Measurements from ENCODE around the gene KRTAP10-2.
"Not testable (repeated sequence)": the region's sequence is repeated elsewhere in the genome, so short reads cannot be mapped to it uniquely, and the experiment has no call there.

KRTAP10-2 gene, protein sequence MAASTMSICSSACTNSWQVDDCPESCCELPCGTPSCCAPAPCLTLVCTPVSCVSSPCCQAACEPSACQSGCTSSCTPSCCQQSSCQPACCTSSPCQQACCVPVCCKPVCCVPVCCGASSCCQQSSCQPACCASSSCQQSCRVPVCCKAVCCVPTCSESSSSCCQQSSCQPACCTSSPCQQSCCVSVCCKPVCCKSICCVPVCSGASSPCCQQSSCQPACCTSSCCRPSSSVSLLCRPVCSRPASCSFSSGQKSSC

DNA sequence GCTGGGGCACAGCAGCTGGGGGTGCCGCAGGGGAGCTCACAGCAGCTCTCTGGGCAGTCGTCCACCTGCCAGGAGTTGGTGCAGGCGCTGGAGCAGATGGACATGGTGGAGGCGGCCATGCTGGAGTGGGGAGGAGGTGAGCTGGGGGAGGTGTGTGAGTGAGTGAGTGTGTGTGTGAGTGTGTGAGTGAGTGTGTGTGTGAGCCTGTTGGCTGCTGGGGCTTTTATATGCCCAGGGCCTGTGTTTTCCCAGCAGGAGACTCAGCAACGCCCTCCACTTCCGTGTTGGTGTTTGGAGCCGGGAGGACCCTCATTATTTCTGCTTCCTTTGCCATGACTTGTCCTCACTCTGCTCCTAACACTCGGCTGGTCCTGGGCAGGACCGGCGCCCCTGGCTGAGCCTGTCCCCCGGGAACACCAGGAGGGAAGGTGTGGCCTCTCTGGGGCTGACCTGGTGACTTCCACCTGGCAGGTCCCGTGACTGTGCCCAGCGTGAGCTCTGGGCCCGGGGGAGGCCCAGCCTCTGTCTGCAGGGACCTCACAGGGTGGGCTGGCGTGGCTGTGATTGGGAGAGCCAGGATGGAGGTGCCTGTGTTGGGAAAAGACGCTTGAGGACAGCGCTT is at the start of gene KRTAP10-2:
KRTAP10-2 (minus strand) TSS at position 166 of the 622 bp plus-strand sequence; CDS start at position 119, 47 bp downstream.
- no peak for DNase-seq

DNA sequence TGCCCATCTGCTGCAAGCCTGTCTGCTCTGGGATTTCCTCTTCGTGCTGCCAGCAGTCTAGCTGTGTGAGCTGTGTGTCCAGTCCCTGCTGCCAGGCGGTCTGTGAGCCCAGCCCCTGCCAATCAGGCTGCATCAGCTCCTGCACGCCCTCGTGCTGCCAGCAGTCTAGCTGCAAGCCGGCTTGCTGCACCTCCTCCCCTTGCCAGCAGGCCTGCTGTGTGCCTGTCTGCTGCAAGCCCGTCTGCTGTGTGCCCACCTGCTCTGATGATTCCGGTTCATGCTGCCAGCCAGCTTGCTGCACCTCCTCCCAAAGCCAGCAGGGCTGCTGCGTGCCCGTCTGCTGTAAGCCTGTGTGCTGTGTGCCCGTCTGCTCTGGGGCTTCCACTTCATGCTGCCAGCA is 49.8 kb upstream of the KRTAP10-2 start:
- not testable (repeated sequence) for DNase-seq

DNA sequence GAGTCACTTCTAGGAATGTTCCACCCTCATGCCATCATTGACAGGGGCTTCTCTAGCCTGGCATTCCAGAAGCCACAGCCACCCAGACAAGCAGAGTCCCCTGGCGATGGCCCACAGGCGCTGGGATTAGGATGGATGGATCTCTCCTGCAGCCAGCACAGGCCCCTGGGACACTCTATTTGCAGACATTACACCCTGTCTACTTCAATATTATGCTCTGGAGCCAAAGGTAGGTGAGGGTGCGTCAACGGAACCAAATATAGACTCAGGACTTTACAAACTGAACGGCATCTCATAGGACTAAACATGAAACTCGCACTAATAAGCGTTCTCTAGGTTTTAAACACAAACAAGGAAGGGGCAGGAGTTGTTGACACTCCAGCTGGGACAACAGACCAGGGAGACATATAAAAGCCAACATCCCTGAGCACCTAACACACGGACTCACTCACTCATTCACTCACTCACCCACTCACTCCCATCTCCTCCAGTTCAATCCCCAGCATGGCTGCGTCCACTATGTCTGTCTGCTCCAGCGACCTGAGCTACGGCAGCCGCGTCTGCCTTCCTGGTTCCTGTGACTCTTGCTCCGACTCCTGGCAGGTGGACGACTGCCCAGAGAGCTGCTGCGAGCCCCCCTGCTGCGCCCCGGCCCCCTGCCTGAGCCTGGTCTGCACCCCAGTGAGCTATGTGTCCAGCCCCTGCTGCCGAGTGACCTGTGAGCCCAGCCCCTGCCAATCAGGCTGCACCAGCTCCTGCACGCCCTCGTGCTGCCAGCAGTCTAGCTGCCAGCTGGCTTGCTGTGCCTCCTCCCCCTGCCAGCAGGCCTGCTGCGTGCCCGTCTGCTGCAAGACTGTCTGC is 49.0 kb upstream of the KRTAP10-2 start, which contains the start of gene KRTAP10-7:
KRTAP10-7 (plus strand) TSS at position 480 of the 861 bp plus-strand sequence; CDS start at position 505, 25 bp downstream.
- DNase-seq = not testable (repeated sequence)

DNA sequence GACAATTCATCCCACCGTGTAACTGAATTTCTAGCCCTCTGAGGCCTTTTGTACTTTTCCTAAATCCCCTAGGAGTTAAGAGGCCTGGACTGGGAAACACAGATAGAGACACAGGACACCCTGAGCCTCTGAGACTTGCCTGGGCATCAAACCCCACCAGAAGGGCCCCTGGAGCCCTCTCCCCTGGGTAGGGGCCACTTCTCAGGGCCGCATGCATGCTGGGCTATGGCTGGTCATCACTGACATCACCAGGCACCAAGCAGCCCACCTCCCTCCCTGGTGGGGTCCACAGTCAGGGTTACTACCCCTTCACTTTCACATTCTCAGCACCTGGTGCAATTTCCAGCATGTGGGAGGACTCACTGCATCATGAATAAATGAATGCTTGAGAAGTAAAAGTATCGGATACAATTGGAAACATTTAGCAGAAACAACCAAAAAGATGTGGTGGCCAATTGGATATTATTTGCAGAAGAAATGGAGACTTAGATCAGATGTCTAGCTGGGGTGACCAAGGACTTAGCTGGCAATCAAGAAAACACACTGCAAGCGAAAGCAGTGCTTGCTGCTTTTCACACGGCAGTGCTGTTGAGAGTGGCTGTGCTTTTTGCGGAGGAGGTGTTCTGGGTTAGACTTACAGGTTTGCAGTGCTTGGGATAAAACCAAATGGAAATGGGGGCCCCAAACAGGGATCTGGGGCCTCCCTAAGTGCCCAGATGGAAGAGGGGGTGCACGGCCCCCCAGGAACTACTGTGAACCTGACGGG is 48.1 kb upstream of the KRTAP10-2 start:
- no peak for DNase-seq

DNA sequence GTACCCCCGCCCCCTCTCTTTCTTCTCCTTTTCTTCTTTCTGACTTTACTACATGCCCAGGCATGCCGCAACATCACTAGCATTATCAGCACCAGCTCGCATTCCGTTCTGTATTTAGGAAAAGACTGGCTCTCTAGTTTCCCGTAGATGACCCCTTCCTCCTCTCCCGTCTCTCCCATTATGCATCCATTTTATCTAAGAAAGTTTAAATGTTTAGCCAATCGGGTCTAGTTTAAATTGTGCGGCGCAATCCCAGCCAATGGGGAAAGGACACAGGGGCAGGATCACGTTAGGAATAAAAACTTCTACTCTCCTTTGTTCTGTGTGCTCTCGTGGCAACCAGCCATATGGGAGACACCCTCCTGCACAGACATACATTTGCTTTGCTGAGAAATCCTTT is 46.8 kb upstream of the KRTAP10-2 start:
- no peak for DNase-seq

DNA sequence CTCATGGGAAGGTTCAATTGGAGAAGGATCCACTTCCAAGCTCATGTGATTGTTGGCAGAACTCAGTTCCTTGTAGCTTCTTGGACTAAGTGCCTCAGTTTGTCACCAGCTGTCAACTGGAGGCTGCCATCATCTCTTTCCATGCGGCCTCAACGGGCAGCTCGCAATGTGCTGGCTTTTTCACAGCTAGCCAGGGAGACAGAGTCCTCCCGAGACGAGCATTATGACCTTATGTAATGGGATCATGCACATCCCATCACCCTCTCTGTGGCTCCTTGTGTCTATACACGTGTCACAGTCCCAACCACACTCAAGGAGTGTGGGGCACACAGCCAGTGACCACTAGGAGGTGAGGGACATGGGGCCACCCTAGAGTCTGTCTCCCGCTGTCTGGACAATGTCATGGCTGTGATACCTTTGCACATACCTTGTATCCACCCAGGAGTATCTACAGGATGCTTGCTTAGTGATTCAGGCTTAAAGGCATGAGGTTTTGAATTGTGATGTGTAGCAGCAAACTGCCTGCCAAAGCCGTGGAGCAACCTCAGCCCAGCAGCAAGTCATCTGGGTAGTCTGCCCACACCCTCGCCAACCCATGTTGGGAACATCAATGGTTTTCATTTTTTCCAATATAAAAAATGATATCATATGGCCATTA is 44.9 kb upstream of the KRTAP10-2 start:
- DNase-seq = no peak

DNA sequence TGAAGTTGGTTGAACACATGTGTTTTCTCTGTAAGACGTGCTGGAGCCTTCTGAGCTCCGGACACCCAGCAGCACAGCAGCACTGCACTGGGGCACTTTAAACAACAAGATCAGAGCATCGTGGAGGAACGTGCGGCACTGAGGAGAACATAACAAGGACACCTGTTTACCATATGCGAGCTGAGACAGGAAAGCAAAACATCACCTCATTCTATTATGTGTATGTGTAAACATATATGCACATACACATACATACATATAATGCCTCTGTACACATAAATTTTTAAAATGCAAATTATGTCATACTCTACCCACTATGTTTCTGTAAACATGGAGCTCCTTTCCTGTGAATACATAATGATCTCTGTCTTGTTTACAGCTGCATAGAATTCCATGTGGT is 44.2 kb upstream of the KRTAP10-2 start:
- DNase-seq = no peak

DNA sequence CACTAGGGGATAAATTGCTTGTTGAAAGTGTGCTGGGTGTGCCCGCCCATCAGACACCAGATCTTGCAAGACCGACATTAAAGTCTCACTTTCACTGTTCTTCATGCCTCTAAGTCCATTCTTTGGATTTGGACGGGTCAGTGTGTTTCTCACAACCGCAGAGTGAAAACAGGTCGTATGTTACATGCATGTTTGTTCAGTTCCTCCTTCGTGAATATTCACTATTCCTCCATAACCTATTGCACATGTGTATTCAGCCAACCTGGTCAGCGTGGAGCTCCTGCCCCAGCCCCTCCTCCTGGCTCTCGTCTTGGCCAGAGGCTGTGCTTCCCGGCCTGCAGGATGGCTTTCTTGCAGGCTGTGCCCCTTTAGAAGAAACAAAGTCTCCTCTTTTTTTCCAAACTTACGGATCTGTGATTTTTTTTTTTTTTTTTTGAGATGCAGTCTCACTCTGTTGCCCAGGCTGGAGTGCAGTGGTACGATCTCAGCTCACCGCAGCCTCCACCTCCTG is 43.2 kb upstream of the KRTAP10-2 start:
- no peak for DNase-seq

DNA sequence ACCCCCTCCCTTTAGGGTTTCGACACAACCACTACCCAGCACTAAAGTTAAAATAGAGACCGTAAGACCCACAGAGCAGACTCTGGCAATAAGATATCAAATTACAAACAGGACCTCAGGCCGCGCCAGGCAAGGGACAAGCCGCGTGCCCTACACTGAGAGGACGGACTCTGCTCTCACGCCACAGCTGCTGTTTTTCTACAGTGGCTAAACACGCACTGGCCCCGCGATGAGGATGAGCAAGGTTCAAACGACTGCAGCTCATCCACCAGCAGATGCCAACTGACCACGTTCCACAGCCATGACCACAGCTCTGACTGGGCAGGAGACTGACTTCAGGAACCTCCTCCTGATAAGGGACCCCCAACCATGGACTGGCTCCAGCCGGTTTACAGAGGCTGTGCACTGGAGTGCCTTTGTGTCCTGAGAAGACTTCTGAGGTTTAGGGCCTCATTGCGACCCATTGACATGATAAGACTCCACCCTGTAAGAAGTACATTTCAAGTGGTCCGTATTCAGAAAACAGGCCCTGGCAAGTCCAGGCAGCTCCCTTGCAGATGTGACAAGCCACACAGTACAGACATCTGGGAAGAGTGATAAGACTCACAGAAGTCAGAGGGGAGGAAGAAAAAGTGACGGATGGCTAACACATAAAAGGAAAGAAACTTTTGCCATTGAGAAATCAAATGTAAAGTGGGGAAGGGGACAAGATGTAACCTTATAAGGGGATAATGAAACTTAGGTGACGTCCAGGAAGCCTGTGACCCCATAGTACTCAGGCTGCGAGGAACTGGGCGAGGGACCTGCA is 42.5 kb upstream of the KRTAP10-2 start:
- DNase-seq = peak; percentile 36

DNA sequence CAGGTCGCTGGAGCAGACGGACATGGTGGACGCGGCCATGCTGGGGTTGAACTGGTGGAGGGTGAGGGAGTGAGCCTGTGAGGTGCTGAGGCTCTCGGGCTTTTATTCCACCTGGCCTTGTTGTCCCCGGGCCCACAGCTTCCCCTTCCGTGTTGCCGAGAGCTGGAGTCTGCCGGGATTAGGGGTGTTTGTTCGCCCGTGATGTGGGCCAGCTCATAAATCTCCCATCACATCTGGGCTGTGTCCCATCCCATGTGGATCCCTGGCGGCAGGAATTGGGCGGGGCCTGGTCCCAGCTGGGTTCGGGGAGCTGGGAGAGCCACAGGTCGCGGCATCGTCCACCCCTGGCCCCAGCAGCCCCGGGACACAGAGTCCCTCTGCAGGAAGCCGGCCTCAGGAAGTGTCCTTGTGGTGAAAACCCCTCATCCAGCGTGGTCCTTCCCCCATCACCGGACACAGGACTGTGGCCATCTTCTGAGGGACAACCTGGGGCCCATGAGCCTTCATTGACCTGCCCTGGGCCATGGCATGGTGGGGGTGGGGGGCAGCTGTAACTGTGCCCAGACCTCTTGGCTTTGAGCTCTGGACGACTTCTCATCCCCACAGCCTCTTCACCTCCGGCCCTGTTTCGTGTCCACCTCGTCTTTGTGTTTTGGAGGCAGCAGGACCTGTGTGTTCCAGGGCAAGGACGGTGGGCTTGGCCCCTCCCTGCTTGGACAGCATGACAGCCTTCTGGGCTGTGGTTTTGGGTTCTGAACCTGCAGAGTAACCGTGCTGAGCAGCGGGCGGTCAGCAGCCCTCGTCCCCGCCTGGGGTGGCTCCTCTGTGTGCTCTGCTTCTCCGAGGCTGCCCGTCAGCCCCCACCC is 41.4 kb upstream of the KRTAP10-2 start, which contains the start of gene KRTAP10-6:
KRTAP10-6 (minus strand) TSS at position 60 of the 866 bp plus-strand sequence; CDS start at position 39, 21 bp downstream.
- DNase-seq = peak; percentile 16

DNA sequence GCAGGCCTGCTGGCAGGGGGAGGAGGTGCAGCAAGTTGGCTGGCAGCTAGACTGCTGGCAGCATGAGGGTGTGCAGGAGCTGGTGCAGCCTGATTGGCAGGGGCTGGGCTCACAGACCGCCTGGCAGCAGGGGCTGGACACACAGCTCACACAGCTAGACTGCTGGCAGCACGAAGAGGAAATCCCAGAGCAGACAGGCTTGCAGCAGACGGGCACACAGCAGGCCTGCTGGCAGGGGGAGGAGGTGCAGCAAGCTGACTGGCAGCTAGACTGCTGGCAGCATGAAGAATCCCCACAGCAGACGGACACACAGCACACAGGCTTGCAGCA is 40.5 kb upstream of the KRTAP10-2 start:
- not testable (repeated sequence) for DNase-seq

DNA sequence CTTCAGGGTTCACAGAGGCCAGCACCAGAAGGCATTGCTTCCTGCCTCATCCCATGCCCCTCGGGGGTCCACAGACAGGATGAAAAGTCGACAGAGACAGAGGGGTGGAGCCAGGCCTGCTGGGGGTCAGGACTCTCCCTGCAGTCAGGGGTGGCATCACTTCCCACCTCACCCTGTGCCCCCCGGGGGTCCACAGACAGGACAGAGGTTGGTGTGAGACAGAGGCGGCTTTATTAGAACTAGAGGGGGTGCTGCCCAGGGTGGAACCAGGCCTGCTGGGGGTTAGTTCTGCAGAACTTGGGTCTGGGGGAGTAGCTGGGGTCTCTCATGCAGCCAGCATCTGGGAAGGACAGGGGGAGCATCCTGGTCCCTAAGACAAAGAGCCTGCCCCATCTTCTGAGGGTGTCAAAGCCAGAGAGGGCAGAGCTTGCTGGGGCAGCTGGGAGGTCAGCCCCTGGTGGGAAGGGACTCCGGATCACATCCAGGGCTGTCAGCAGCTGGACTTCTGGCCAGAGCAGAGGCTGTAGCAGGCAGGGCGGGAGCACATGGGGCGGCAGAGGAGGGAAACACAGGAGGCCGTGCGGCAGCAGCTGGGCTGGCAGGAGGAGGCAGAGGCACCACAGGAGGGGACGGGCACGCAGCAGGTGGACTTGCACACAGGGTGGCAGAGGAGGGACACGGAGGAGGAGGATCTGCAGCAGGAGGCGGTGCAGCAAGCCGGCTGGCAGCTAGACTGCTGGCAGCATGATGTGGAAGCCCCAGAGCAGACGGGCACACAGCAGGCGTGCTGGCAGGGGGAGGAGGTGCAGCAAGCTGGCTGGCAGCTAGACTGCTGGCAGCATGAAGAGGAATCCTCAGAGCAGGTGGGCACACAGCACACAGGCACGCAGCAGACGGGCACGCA is 39.8 kb upstream of the KRTAP10-2 start:
- not testable (repeated sequence) for DNase-seq

DNA sequence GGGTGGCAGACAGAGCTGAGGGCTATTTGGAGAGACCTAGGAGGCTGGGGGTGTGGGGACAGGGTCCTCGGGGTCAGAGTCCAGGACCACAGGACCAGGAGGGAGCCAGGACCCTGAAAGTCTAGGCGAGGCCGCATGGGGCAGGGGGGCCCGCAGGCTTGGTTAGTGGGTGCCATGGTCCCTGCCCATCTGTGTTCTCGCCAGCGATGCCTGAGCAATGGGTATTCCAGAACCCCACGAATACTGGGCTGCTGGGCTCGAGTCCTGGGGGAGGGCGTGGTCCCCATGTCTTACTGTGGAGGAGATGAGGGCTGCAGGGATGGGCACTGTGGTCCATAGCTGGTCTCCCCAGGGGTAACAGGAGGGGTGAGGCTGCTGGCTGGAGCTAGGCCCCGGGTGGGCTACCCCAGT is 39.0 kb upstream of the KRTAP10-2 start:
- DNase-seq = no peak

DNA sequence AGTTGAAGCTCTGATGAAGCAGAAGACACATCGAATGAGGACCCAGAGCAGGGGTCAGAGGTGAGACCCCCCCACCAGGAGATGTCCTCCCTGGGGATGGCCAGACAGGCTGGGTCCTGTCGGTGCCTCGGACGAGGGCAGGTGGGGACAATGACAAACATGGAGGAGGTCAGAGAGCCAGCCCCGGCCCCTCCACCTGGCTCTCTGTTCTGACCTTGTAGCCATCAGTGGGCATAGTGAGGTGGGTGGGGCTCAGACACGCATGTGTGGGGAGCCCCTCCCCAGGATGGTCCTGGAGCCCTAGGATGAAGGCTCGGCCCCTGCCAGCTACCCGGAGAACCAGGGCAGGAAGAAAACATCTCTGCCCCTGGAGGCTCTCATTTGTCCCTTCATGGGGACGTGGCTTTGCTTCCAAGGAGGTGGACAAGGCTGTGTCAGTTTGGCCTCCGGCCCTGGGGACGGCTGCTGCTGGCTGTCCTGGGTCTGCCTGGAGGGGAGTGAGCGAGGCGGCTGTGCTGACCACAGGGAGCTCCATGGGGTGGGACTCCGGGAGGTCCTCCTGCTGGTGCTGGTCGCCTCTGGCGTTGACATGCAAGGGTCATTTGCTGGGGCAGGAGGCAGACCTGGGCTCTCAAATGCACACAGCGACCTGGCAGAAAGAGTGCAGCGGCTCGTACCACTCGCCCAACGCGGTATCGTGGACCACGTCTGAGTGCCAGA is 38.4 kb upstream of the KRTAP10-2 start:
- DNase-seq = no peak

DNA sequence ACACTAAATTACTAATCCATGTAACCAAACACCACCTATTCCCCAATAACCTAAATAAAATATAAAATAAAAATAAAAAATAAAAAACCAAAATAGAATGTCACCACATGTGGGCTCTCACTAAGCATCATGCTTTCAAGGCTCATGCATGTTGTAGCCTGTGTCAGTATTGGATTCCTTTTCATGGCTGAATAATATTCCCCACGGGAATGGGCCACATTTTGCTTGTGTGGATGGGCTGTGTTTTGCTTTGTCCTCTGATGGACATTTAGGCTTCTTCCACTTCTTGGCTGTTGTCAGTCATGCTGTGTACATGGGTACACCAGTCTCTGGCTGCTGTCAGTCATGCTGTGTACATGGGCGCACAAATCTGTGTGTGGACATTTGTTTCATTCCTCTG is 37.8 kb upstream of the KRTAP10-2 start:
- DNase-seq = no peak

DNA sequence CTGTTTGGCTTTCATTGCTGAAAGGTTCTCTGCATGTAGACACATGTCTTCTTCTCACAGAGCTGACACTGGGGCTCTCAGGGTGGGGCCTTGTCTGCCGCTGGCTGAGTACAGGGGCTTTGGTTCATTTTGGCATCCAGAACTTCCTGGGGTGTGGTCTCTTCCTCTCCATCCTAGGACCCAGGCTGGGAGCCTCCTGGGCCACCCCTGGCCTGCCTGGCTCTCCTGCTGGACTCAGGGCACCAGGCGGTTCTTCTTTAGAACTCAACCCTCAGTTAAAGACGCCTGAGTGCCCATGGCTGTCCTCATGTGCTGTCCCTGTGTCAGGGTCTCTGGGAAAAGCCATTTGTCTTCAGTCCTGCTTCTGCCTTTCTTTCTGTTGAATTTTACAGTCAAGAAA is 34.6 kb upstream of the KRTAP10-2 start:
- DNase-seq = no peak

DNA sequence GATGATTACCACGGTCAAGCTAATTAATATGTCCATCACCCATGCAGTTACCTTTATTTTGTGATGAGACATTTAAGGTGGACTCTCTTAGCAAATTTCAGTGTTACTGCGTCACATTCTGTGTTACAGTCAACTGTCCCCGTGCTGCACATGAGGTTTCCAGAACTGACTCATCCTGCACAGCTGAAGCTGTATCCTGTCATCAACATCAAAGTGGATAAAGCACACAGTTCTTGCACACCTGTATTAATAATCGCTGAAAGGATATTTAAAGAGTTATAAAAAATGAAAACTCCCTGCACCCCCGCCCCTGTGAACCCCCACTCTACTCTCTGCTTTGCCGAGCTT is 32.5 kb upstream of the KRTAP10-2 start:
- no peak for DNase-seq

DNA sequence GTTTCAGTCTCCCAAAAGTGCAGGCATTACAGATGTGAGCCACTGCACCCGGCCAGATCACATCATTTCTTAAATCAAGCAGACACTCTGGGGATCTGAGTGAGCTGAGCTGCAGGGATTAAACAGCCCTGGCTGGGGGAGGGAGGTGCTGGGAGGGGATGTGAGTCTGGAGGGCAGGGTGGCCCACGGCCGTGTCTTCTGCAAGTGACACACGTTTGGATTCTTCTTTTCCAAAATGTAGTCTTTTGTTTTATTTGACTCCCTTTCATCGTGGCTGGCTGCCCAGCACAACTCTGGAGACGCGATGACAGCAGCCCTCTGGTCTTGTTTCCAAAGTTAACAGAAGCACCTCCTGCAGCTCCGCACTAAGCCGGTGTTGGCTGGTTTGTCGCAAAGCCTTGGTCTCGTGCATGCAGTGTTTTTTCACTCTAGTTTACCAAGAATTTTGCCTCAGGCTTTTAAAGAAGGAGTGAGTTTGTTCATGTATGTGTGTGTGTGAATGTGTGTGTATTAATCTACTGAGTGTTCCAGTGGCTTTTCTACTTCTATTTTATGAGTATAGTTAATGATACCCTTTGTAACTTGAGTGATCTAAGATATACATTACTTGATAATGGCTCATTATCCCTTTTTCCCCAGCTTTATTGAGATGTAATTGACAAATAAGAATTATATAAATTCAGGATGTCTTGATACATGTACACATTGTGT is 31.9 kb upstream of the KRTAP10-2 start:
- DNase-seq = peak; percentile 44
